GM19351 (cell line): Measurements from ENCODE around the gene GUCY1A2.
A peak's percentile ranks its signal among the peaks of the same experiment; 100 is the strongest.

Source experiments
- ATAC-seq: cut with Tn5 transposase; IDR thresholded peaks from one replicate; pipeline ENCODE4 v1.9.1; 2021; ENCODE audit warnings: mild to moderate bottlenecking, moderate library complexity; ENCODE audit not compliant: unreplicated experiment

GUCY1A2 gene

GRCh38 chr11:106761745-106762144, 256.5 kb downstream of the GUCY1A2 start:
- ATAC-seq = no peak

GRCh38 chr11:106761240-106761639, 257.0 kb downstream of the GUCY1A2 start:
- ATAC-seq = no peak

GRCh38 chr11:106748059-106748458, 270.2 kb downstream of the GUCY1A2 start:
- ATAC-seq = no peak

GRCh38 chr11:106745941-106746340, 272.3 kb downstream of the GUCY1A2 start:
- ATAC-seq = no peak

GRCh38 chr11:106733635-106734034, 284.6 kb downstream of the GUCY1A2 start:
- no peak for ATAC-seq

- no peak for ATAC-seq
Observed at GRCh38 chr11:106728859-106729258, 289.4 kb downstream of the GUCY1A2 start.

- no peak for ATAC-seq
Observed at GRCh38 chr11:106728379-106728778, 289.9 kb downstream of the GUCY1A2 start.

- ATAC-seq = no peak
Observed at GRCh38 chr11:106727256-106727655, 291.0 kb downstream of the GUCY1A2 start.

GRCh38 chr11:106724293-106724892, 293.9 kb downstream of the GUCY1A2 start:
- no peak for ATAC-seq

- no peak for ATAC-seq
Observed at GRCh38 chr11:106723071-106723470, 295.2 kb downstream of the GUCY1A2 start.

- no peak for ATAC-seq
Observed at GRCh38 chr11:106717222-106717621, 301.1 kb downstream of the GUCY1A2 start.

- ATAC-seq = no peak
Observed at GRCh38 chr11:106714199-106714598, 304.1 kb downstream of the GUCY1A2 start.

- no peak for ATAC-seq
Observed at GRCh38 chr11:106708348-106708747, 309.9 kb downstream of the GUCY1A2 start.

GRCh38 chr11:106706355-106706754, 311.9 kb downstream of the GUCY1A2 start:
- ATAC-seq = no peak

- ATAC-seq = no peak
Observed at GRCh38 chr11:106702805-106703204, 315.5 kb downstream of the GUCY1A2 start.

GRCh38 chr11:106697058-106697457, 321.2 kb downstream of the GUCY1A2 start:
- no peak for ATAC-seq

- ATAC-seq = no peak
Observed at GRCh38 chr11:106695506-106695905, 322.8 kb downstream of the GUCY1A2 start.

GRCh38 chr11:106694501-106694900, 323.8 kb downstream of the GUCY1A2 start:
- no peak for ATAC-seq

- ATAC-seq = no peak
Observed at GRCh38 chr11:106691807-106692365, 326.4 kb downstream of the GUCY1A2 start.

GRCh38 chr11:106690923-106691322, 327.4 kb downstream of the GUCY1A2 start:
- no peak for ATAC-seq

GRCh38 chr11:106684944-106685343, 333.3 kb downstream of the GUCY1A2 start:
- no peak for ATAC-seq

- peak; percentile 71 for ATAC-seq
Observed at GRCh38 chr11:106683435-106683834, 334.8 kb downstream of the GUCY1A2 start.

GRCh38 chr11:106681435-106681834, 336.8 kb downstream of the GUCY1A2 start:
- no peak for ATAC-seq
